A673 (cell line): Measurements from ENCODE around the gene PDE6A.

Experiments
- EZH2 ChIP-seq: fragments of 200-600 bp; sonication (generic); IDR thresholded peaks from 2 replicates; pipeline ENCODE4 v1.6.1; 2017; ENCODE audit warnings: borderline replicate concordance, low read depth, mild to moderate bottlenecking, mixed read lengths, antibody characterized with exemption, low read length; ENCODE audit not compliant: poor library complexity, severe bottlenecking
- TF ChIP-seq, protein P1 (sequence below): fragments of 300-800, 200-600 bp; sonication (generic); conservative IDR thresholded peaks from 2 replicates; pipeline ENCODE4 v1.5.1; 2017; ENCODE audit warnings: low read depth, mild to moderate bottlenecking, antibody characterized with exemption, low read length, moderate library complexity, mixed read lengths

GRCh38 chr5:149839761-149840160, 104.8 kb downstream of the PDE6A start:
- TF ChIP-seq, protein P1, sequence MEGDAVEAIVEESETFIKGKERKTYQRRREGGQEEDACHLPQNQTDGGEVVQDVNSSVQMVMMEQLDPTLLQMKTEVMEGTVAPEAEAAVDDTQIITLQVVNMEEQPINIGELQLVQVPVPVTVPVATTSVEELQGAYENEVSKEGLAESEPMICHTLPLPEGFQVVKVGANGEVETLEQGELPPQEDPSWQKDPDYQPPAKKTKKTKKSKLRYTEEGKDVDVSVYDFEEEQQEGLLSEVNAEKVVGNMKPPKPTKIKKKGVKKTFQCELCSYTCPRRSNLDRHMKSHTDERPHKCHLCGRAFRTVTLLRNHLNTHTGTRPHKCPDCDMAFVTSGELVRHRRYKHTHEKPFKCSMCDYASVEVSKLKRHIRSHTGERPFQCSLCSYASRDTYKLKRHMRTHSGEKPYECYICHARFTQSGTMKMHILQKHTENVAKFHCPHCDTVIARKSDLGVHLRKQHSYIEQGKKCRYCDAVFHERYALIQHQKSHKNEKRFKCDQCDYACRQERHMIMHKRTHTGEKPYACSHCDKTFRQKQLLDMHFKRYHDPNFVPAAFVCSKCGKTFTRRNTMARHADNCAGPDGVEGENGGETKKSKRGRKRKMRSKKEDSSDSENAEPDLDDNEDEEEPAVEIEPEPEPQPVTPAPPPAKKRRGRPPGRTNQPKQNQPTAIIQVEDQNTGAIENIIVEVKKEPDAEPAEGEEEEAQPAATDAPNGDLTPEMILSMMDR = no peak
- no peak for TF ChIP-seq EZH2
